NCI-H446 treated with DMSO at 0.1 percent for 48 hours (cell line): ENCODE results near the gene F2.
"Not testable (repeated sequence)": the region's sequence is repeated elsewhere in the genome, so short reads cannot be mapped to it uniquely, and the experiment has no call there.

Experiments used
- DNase-seq: peaks from one replicate; lab custom pipeline; 2025; lab: John Stamatoyannopoulos, UW

F2 gene

DNA sequence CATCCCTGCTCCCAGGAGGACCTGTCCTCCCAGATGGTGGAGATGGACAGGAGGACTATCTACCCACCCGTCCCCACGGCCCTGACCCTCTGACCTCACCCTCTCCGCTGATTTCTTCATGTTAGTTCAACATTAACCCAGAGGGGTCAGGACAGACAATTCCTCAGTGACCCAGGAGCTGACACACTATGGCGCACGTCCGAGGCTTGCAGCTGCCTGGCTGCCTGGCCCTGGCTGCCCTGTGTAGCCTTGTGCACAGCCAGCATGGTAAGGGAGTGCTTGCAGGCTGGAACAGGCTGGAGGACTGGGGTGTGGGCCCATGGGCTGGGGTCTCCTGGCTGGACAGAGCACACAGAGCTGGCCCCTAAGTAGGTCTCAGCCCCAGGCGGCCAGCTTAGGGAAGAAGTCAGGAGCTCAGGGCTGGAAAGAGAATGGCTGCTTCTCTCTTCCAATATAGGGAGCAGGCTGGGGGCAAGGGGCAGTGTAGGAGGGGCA, at the start of gene F2:
TSS of gene F2 (plus strand) at position 166 of the 495 bp plus-strand sequence. CDS start at position 189, 23 bp downstream.
- DNase-seq = no peak

DNA sequence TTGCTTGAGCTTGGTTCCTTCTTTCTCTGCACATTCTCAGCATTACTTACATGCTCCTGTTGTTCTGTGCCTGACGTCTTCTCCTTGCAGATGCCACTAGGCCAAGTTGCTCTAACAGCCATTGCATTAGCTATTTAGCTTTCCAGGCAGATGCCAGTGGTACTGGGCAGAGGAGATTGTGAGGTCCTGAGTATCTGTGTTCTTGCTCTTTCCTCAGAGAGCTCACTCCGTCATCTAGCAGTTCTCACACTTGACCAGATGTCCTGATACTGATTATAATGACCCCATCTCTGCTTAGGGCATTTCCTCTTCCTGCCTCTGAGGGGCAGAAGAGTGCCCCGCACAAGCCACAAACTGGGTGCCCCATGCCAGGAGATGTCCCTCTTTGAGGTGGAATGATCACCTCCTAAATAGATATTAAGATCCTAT, 49.3 kb upstream of the F2 start:
- no peak for DNase-seq

DNA sequence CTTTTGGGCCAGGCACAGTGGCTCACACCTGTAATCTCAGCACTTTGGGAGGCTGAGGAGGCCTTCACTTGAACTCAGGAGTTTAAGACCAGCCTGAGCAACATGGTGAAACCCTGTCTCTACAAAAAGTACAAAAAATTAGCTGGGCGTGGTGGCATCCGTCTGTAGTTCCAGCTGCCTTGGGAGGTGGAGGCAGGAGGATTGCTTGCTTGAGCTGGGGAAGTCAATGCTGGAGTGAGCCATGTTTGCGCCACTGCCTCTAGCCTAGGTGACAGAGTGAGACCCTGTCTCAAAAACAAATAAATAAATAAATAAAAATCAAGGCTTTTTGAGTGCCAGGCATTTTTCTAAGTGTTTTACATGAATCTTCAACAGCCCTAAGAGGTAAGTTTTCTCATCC, 48.5 kb upstream of the F2 start:
- DNase-seq = not testable (repeated sequence)

DNA sequence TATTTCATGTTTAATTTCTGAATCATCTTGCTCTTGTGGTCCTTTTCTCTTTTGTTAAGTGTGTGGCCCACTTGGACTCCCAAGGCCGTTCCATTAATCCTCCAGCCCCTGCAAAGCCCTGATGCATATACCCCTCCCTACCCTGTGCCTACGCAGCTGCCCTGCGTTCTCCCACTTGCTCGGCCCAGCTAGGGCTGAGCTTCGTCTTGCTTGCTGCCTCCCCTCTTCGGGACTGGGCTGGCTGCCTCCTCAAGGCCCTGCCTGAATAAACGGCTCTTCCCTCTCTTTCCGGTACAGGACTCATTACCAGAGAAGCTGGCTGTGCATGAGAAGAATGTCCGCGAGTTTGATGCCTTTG, 47.1 kb upstream of the F2 start:
- no peak for DNase-seq

DNA sequence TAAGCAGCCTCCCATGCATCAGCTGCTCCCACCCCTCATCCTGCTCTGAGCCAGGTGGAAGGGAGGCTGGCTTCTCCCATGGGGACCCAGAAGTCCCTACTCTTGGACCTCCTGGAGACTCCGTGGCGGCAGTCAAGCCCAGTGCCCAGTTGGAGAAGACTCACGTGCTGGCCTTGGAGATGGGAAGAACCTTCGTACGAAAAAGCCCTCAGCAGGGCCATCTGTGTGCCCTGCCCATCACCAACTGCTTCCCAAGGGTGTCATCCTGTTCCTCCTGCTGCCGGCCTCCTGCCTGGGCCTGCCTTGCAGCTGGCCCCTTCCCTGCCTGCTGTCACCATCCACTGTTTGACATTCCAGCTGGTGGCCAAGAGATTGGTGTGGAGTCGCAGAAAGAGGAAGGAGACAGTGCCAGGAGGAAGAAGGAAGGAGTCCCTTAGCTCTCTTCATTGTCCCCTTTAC, 46.6 kb upstream of the F2 start:
- DNase-seq = no peak

DNA sequence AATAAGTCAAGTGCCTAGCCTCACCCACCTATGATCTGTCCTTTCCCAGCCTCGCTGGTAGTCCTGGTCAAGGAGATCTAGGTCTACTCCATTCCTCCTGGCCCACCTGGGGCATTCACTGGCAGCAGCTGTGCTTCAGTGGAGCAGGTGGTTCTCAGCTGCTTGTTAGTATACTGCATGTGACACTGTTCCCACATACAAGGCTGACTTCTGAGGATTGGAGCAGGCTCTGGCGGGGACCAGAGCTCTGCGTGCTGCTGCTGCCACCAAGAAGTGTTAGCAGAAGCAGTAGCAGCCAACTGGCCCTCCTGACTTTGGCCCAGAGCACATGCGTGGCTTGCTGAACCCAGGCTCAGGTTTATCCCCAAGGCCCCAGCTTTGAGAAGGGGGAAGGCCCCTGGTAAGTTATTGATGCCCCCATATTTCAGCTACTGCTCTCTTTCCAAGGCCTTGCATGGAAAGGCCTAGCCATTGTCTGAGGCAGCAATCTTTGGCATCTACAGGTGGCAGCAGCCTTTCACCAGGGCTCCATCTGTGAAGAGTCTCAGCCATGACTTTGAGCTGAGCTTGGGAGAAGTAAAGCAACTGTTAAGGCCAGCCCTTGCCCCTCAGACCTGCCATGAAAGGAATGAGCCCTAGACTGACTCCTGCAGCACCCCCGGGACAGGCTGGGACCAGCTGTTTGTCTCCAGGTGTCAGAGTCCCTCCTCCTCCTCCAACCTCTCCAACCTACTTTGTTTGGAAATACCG, 45.1 kb upstream of the F2 start:
- no peak for DNase-seq

DNA sequence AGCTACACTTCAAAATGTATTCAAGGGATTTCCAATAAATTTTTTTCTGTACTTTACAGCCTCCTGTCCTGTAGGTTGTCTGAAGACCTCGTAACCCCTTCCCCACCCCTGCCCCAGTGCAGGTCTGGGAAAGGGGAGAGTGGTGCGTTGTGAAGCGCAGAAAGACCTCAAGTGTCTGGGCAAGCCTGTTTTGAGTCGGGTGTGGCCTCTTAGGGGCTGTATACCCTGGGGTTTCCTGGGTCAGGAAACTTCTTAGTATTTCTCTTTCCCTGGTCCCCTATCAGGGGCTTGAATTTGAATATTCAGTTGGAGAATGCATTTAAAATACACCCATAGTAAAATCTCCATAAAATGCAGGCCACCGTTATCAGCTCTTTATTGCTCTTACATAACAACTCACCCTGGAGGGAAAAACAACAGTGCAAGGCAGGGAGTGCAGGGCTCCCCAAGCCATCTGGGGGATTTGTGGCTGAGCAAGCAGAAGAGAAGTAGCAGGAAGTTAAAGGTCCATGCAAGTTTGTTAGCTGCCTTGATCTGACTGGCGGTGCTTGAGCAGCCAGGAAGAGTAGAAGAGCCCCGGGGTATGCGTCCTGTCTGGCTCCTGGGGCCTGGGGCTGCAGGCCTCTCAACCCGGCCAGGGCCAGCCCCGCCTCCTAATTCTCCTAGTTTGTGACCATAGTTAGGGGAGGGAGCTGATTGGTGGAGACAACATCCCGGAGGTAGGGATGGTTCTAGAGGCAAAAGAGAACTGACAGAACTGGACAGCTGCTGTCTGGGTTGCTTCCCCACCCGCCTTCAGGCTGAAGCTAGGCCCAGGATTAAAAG, 44.3 kb upstream of the F2 start:
- DNase-seq = no peak

DNA sequence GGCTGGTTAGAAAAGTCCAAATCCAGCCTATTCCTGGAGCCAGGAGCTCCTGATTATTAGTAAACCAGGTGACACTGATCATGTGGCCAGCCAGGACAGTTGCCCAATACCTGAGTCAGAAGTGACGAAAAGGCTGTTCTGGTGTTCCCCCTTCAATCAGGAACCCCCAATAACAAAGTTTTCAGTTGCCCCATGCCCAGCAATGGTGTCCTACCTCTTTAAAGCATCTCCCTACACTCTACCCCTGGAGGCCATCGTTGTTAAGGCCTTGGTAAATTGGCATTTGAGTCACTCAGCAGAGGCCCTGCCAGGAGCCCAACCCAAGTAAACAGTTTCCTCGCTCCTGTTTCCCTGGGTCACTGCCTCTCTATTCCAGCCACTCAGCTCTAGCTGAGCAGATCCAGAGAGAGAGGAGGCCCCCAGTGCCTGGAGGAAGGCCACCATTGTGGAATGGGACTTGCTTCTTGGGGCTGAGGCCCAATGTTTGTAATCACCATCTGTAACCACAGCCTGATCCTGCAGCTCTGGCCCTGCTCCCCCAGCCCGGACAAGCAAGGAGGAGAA, 43.6 kb upstream of the F2 start:
- DNase-seq = no peak

DNA sequence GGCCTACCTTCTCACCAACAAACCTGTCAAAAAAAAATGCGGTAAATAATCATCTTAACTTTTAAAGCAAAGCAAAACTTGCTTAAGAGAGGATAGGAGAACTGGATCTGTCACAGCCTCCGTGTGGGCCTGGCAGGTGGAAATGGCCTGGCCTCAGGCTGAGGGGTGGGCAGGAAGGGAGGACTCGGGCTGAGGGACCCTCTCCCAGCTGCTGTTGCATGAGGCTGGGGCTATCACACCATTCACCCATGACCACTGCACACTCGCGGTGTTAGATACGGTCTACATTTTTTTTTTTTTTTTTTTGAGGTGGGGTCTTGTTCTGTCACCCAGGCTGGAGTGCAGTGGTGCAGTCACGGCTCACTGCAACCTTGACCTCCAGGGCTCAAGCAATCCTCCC, 43.1 kb upstream of the F2 start:
- no peak for DNase-seq

DNA sequence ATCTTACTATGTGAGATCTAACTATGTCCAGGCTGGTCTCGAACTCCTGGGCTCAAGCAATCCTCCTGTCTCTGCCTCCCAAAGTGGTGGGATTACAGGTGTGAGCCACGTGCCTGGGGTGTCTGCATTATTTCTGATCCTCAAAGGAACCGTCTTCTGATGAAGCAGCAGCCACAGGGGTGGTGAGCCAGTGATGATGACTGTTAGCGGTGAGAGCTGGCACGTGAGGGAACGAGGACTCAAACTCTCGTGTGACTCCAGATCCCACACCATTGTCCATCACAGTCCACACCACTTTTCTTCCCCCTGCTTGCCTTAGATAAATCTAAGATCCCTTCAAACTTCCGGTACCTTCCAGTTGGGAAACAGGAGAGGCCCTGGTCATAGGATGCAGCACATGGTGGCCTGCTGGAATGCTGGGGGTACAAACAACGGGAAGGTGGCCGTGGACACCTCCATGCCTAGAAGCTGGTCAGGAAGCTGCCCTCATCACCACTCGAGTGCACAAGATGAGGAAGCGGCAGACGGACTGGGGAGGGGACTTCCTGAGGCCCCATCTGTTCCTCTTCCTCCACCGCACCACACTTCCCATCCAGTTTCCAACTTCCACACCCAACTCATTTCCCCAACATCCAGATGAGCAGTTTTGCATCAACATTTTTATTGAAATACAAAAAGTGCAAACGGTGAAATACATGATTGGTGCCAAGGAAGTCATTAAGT, 42.4 kb upstream of the F2 start:
- no peak for DNase-seq

DNA sequence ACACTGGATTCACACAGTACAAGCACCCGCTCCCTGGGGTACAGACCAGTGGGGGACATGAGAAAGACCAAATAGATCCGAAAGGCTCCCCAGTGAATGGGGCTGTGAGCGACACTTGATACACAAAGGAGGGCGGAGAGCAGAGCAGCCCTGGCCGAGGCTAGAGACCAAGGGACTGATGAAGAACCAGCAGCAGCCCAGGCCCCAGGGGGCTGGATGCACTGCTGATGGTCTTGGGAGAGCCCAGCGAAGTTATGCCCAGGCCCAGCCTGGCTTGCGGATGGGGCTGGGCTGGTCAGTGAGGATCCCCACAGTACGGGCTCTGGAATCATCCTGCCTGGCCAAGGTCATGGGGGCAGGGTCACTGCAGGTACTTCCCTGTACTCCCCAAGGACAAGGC, 41.8 kb upstream of the F2 start:
- DNase-seq = no peak

DNA sequence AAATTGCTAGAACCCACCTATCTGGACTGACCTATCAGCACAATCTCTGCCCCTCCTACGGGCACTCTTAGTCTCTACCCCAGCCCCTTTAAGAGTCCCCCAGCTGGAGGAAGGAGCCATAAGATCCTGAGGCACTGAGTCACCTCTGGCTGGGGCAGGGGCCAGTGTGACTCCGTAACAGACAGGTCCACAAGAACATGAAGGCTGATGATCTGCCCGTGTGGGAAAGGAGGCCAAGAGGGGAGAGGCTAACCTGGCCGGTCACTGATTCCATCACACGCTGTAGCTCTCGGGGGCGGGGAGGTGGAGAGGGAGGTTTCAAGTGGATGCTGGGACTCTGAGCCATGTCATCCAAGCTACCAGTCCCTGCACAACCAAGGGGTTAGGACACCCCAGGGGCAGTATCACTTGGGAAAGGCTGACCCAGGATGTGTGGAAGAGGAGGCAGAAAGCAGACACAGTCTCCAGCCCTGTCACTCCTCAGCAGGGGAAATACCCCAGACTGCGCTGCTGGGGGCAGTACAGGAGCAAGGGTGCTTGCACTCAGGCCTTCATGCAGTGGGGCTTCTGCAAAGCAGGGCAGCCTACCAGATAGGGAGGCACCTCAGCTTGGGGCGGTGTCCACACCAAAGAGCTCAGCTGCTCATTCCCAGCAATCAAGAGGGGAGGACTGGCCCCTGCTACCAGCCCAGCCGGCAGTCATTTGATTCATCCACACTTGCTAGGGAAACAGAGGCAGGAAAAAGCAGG, 40.8 kb upstream of the F2 start:
- DNase-seq = no peak

DNA sequence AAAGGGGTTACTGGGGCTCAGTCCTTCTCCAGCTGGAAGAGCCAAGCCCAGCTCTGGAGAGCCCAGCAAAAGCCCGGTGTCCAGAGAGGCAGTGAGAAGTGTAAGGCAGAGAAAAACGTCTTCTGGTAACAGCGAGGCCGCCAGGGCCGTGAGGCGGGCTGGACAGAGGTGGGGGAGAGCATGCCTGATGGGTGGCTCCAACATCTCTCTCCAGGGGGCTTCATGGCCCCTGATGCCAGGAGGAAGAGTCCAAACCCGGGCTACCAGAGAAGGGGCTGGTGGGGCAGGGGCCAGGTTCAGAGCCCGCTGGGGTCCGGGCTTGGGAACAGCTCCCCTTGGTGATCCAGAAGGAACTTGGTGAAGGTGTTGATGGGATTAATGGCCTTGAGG, 40.3 kb upstream of the F2 start:
- DNase-seq = no peak

DNA sequence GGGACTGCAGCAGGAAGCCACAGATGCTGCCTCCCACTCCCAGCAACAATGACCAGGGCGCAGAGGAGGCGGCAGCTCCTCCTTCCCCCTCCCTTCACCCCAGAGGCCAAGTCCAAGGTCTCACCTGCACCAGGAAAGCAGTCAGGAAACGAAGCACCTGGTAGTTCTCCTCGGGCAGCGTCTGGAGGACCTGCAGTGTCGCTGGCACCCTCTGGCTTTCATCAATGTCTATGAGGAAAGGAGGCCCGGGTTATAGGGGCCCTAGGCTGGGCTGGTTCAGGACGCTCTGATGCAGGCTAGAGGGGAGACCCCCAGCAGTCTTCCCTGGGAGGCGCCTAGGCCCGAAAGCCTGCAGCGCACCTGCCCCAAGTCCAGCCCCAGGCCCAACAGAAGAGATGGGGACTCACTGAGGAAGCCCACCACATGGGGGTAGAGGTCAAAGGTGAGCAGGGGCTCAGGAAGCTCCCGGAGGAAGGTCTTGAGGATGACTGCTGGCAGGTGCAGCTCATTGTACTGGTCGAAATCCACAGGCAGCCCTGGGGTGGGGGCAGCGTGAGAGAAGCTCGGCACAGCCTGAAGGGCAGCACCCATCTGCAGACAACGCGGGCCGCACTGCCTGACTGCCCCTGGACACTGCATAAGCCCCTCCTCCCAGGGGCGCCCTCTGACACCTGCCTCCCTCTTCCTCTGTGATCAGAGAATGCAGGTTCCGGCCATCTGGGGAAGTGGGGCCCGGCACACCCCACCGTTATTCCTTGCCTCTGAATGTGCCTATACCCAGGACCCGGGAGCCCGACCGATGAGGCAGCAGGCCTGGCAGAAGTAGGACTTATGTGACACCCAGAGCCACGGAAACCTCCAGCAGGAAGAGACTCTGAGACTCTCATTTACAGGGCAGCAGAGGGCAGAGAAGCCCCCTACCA, 39.5 kb upstream of the F2 start:
- no peak for DNase-seq

DNA sequence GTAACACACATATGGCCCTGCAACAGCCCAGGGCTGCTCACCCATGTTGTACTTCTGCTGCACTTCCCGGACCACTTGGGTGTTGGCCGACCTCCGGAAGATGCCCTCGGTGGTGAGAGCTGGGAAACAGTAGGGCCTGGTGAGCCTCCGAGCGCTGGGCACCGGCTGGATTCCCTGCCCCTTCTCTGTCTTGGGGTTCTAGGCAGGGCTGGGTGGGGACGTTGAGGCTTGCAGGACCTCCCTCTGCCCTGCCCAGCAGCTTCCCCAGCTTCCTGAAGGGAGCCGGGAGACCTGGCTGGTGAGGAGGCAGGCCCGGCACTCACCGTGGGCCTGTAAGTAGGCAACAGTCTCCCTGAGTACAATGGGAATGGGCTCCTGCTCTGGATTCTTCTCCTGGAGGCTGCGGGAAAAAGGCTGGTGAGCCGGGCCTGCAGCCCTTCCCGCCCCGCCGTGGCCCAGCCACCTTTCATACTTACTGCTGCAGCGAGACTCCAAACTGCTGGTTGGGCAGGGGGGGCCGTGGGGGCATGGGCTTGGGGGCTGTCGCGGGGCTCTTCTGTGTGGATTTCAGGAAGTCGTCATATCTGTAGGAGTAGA, 38.8 kb upstream of the F2 start:
- no peak for DNase-seq

DNA sequence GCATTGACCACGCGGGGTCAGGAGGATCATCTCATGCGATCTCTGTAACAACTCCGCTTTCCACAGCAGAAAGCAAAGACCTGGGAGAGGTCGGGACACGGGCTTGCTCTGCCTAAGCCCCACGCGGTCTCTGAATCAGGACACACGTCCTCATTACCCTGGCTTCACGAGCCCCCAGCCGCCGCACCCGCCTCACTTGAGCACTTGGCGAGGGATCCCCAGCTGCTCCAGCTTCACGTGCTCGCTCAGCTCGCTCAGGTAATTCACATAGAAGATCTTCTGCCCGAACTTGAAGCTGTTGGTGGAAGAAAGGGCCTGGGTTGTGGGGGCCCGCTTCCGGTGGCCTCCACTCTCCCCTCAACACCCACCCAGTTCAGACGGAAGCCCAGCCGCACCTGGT, 38.2 kb upstream of the F2 start:
- DNase-seq = no peak

DNA sequence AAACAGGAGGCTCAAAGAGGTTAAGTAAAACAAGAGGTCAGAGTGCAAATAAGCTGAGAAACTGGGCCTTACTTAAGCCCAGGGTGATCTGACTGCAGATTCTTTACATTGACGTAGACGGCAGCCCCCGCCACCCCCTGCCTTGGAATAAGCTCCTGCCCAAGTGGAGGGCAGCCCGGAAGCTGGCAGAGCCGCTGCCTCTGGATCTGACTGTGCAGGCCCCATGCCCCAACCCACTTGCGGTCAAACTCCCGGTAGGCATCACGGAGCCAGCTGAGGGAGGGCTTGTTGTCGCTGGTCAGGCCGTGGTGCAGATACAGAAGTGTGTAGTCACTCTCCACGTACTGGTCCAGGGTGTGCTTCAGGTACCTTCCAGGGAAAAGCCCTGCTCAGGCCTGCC, 37.2 kb upstream of the F2 start:
- no peak for DNase-seq

DNA sequence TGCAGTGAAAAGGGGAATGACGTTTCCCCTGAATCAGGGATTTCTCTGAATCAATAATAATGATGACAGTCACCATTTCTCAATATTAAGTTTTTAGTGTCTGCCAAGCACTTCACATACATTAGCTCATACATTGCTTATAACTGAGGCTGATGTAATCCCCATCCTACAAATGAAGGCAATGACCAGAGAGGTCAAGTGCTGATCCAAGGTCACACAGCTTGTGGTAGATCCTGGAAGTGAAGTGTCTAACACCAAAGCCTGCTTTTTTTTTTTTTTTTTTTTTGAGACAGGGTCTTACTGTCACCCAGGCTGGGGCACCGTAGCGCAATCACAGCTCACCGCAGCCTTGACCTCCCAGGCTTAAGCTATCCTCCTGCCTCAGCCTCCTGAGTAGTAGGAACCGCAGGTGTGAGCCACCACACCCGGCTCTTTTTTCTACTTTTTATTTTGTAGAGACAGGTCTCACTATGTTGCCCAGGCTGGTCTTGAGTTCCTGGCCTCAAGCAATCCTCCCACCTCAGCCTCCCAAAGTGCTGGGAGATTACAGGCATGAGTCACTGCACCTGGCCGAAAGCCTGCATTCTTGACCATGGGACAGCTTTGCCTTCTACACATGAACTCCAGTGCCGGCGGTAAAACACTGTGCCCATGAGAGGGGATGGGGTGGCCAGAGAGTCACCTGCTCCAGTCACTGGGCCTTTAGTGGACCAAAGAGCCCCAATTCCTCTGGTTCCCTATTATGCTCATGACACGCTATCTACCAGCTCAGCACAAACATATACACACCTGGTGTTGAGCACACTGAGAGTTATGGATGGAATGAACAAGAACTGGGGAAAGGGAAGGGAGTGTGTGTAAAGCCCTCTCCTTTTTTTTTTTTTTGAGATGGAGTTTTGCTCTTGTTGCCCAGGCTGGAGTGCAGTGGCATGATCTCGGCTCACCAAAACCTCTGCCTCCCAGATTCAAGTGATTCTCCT, 36.0 kb upstream of the F2 start:
- DNase-seq = no peak

DNA sequence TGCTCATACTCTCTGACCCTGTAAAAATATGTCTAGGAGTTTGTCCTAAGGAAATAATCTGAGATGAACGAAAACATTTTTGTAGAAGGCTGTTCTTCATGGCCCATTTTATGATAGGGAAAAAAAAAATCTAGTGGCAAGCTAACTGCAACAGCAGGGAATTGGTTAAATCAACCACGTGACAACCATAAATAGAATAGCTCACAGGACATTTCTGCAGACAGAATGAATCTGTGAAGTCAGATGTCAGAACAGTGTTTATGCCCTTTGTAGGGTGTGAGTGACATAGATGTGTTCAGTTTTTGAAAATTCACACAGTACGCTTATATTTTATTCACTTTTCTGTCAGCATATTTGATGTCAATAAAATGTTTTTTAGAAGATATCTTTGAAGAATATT, 34.6 kb upstream of the F2 start:
- no peak for DNase-seq
